ENCODE results near the gene CBX4. TPM values are rescaled to one million over a fixed set of nuclear protein-coding genes. Genes with fewer than 3 reads are reported as not detected.

CBX4 gene
- total and polyA plus RNA-seq, 2 of the 13 experiments (the other 11 are each of a cell fraction or from before 2014, with no cell fraction given), result 25.8 to 50.8 TPM

DNA sequence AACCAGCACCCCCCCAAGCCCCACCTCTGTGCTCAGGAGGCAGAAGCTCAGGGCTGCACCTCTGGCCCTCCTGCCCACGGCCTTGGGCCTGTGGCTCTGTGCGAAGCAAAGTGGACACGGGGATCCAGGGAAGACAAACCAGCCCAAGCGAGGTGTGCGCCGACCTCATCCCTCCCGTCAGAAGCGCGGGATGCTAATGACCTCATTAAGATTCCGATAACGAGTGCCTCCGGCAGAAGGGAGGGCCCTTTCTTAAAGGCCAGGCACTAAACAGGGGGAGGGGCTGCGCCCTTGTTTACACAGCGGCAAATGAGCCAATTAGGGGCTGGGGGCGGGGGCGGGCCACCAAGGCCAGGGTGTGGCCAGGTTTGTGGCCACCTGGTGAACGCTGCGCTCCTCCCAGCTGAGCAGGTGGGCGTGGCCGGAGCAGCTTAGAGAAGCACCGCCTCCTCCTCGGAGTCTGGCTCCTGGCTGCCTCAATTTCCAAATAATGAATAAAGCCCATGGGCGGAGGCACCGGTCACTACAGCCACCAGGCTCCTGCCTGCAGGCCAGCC lies 3.2 kb downstream of the CBX4 start (continued):
- TF ChIP-seq PRPF4 (IDR thresholded peaks at IDR 0.05; ENCODE audit: low read depth, low read length, poor library complexity, severe bottlenecking) (peak; percentile 33), TBX3 (IDR thresholded peaks at IDR 0.05; ENCODE audit: borderline replicate concordance) (no peak), FOXA1 (IDR thresholded peaks at IDR 0.05) (no peak), FOXA1 (CRISPR knock-in tag; IDR thresholded peaks at IDR 0.05) (peak; percentile 63), PHF20 (CRISPR knock-in tag; IDR thresholded peaks at IDR 0.05) (0 out of 2 replicates have a peak, but pooled peaks have one; percentile 9), MAZ (IDR thresholded peaks at IDR 0.05; ENCODE audit: borderline replicate concordance, low read depth, low read length) (0 out of 2 replicates have a peak, but pooled peaks have one; percentile 2), MAZ (CRISPR knock-in tag; IDR thresholded peaks at IDR 0.05; ENCODE audit: low read depth) (no peak), SIN3B (IDR thresholded peaks at IDR 0.05; ENCODE audit: low read length) (no peak), ZNF543 (CRISPR knock-in tag; IDR thresholded peaks at IDR 0.05) (no peak), JARID2 (CRISPR knock-in tag; IDR thresholded peaks at IDR 0.05; ENCODE audit: insufficient replicate concordance) (no peak), NFIB (CRISPR knock-in tag; IDR thresholded peaks at IDR 0.05; ENCODE audit: borderline replicate concordance) (no peak), ATF7-NPFF (CRISPR knock-in tag; IDR thresholded peaks at IDR 0.05; ENCODE audit: low read depth) (no peak), PHF8 (CRISPR knock-in tag; IDR thresholded peaks at IDR 0.05) (no peak), STAG1 (CRISPR knock-in tag; IDR thresholded peaks at IDR 0.05) (no peak), ZKSCAN8 (CRISPR knock-in tag; IDR thresholded peaks at IDR 0.05; ENCODE audit: borderline replicate concordance) (no peak), KDM4B (CRISPR knock-in tag; IDR thresholded peaks at IDR 0.05) (no peak), JUNB (CRISPR knock-in tag; IDR thresholded peaks at IDR 0.05; ENCODE audit: borderline replicate concordance) (no peak), FLYWCH1 (CRISPR knock-in tag; IDR thresholded peaks at IDR 0.05) (no peak), TOPORS (CRISPR knock-in tag; IDR thresholded peaks at IDR 0.05) (no peak), SYNCRIP (IDR thresholded peaks at IDR 0.05; ENCODE audit: insufficient read depth, low read depth, low read length) (no peak), ZNF749 (CRISPR knock-in tag; IDR thresholded peaks at IDR 0.05; ENCODE audit: borderline replicate concordance) (no peak), ZNF879 (CRISPR knock-in tag; IDR thresholded peaks at IDR 0.05) (no peak), ZNF101 (CRISPR knock-in tag; IDR thresholded peaks at IDR 0.05; ENCODE audit: borderline replicate concordance, low read depth) (no peak), FOXA3 (CRISPR knock-in tag; IDR thresholded peaks at IDR 0.05) (peak; percentile 58)
- TF ChIP-seq, protein P1, sequence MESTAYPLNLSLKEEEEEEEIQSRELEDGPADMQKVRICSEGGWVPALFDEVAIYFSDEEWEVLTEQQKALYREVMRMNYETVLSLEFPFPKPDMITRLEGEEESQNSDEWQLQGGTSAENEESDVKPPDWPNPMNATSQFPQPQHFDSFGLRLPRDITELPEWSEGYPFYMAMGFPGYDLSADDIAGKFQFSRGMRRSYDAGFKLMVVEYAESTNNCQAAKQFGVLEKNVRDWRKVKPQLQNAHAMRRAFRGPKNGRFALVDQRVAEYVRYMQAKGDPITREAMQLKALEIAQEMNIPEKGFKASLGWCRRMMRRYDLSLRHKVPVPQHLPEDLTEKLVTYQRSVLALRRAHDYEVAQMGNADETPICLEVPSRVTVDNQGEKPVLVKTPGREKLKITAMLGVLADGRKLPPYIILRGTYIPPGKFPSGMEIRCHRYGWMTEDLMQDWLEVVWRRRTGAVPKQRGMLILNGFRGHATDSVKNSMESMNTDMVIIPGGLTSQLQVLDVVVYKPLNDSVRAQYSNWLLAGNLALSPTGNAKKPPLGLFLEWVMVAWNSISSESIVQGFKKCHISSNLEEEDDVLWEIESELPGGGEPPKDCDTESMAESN (CRISPR knock-in tag; conservative IDR thresholded peaks at IDR 0.05), result no peak
- TF ChIP-seq, protein P2, sequence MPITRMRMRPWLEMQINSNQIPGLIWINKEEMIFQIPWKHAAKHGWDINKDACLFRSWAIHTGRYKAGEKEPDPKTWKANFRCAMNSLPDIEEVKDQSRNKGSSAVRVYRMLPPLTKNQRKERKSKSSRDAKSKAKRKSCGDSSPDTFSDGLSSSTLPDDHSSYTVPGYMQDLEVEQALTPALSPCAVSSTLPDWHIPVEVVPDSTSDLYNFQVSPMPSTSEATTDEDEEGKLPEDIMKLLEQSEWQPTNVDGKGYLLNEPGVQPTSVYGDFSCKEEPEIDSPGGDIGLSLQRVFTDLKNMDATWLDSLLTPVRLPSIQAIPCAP (CRISPR knock-in tag; IDR thresholded peaks at IDR 0.05; ENCODE audit: low read depth), result no peak
- TF ChIP-seq, protein P3, sequence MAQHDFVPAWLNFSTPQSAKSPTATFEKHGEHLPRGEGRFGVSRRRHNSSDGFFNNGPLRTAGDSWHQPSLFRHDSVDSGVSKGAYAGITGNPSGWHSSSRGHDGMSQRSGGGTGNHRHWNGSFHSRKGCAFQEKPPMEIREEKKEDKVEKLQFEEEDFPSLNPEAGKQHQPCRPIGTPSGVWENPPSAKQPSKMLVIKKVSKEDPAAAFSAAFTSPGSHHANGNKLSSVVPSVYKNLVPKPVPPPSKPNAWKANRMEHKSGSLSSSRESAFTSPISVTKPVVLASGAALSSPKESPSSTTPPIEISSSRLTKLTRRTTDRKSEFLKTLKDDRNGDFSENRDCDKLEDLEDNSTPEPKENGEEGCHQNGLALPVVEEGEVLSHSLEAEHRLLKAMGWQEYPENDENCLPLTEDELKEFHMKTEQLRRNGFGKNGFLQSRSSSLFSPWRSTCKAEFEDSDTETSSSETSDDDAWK (CRISPR knock-in tag; IDR thresholded peaks at IDR 0.05), result no peak
- TF ChIP-seq, protein P4, sequence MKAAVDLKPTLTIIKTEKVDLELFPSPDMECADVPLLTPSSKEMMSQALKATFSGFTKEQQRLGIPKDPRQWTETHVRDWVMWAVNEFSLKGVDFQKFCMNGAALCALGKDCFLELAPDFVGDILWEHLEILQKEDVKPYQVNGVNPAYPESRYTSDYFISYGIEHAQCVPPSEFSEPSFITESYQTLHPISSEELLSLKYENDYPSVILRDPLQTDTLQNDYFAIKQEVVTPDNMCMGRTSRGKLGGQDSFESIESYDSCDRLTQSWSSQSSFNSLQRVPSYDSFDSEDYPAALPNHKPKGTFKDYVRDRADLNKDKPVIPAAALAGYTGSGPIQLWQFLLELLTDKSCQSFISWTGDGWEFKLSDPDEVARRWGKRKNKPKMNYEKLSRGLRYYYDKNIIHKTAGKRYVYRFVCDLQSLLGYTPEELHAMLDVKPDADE (CRISPR knock-in tag; IDR thresholded peaks at IDR 0.05), result no peak
